ENCODE measurements around the gene FAM53A. TPM values are rescaled to one million over a fixed set of nuclear protein-coding genes. Genes with fewer than 3 reads are reported as not detected.

FAM53A gene
- total and polyA plus RNA-seq, 8 donors, result 0.73 to 2.8 (median 1.8) TPM; not detected in 4

DNA sequence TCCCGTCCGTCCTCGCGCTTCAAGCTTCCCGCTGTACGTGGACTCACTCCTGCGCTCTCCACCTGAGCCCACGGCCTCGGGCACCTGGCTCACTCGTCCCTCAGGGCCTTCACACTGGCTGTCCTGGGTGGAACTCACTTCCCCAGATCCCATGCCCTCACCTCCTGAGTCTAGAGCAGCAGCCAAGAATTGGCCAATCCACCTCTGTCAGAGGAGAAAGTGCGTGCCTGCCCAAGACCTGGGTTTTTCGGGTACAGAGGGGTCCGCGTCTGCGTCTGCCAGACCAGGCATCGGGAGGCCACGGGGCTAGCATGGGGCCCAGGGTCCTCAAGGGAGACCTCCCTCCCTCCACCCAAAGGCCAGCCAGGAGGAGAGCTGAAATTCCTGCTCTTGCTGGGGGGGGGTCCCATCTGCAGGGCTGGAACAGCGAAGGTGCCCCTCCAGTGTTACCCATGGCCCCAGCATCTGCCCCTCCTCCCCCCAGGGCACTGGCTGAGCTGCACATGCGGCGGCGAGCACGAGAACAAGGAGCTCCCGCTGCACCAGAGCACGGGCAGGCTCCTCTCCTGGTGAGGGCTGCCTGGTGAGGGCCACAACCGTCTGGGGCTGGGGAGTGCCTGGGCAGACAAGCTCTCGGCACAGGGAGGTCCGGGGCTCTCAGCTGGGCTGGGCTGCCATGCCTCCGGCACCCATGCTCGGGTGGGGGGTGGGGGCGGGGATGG lies 47.5 kb downstream of the FAM53A start:
- no peaks in the 10 kb centered on the region for H3K4me1 ChIP-seq
- no peak overlapping the region for H3K4me3 ChIP-seq
- TF ChIP-seq, protein P1, sequence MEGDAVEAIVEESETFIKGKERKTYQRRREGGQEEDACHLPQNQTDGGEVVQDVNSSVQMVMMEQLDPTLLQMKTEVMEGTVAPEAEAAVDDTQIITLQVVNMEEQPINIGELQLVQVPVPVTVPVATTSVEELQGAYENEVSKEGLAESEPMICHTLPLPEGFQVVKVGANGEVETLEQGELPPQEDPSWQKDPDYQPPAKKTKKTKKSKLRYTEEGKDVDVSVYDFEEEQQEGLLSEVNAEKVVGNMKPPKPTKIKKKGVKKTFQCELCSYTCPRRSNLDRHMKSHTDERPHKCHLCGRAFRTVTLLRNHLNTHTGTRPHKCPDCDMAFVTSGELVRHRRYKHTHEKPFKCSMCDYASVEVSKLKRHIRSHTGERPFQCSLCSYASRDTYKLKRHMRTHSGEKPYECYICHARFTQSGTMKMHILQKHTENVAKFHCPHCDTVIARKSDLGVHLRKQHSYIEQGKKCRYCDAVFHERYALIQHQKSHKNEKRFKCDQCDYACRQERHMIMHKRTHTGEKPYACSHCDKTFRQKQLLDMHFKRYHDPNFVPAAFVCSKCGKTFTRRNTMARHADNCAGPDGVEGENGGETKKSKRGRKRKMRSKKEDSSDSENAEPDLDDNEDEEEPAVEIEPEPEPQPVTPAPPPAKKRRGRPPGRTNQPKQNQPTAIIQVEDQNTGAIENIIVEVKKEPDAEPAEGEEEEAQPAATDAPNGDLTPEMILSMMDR (IDR thresholded peaks at IDR 0.05), result no peak
- TF ChIP-seq EP300 (IDR thresholded peaks at IDR 0.05) (no peak), POLR2A (IDR thresholded peaks at IDR 0.05) (no peak), POLR2AphosphoS5 (IDR thresholded peaks at IDR 0.05) (no peak)
- peaks cover 0 to 10% (median 0%) of the 10 kb centered on the region in 3 donors for H3K27me3 ChIP-seq
- DNase-seq, result no peak
- no peaks in the 10 kb centered on the region for H3K36me3 ChIP-seq
- H3K27ac ChIP-seq, result no peak overlapping the region
- intact Hi-C loops (cut with DNase I; ENCODE audit: low total_unique reads), result loop anchor here (10.0 kb wide), 1 partner anchor 282 kb away; no protein-coding TSS in a partner anchor
- H3K9me3 ChIP-seq, result peaks cover 0 to 10% (median 7%) of the 10 kb centered on the region in 4 donors
- WGBS, 5 donors, result 89 to 94% (median 89%) methylated on average over 25 to 30 of the region's 30 CpGs

DNA sequence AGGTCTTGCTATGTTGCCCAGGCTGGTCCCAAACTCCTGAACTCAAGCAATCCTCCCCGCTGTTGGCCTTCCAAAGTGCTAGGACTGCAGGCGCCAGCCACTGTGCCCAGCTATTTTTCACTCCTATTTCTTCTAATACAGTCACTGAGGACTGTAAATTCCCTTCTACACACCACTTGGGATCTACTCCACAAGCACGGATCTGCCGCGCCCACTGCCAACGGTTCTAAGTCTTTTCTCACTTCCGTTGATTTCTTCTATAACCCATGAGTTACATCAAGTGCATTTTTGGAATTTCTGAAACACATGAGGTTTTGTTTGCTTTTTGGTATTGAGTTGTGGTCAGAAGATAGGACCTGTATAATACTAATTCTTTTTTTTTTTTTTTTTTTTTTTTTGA lies 48.6 kb downstream of the FAM53A start:
- H3K4me1 ChIP-seq, result no peaks in the 10 kb centered on the region
- no peak overlapping the region for H3K4me3 ChIP-seq
- peaks cover 0 to 10% (median 0%) of the 10 kb centered on the region in 3 donors for H3K27me3 ChIP-seq
- DNase-seq, result no peak
- TF ChIP-seq, protein P1 (IDR thresholded peaks at IDR 0.05), result no peak
- no peak for TF ChIP-seq EP300 (IDR thresholded peaks at IDR 0.05)
- no peak for TF ChIP-seq POLR2AphosphoS5 (IDR thresholded peaks at IDR 0.05)
- no peak for TF ChIP-seq POLR2A (IDR thresholded peaks at IDR 0.05)
- no peak overlapping the region for H3K27ac ChIP-seq
- peaks cover 0 to 10% (median 7%) of the 10 kb centered on the region in 4 donors for H3K9me3 ChIP-seq
- no peaks in the 10 kb centered on the region for H3K36me3 ChIP-seq
- intact Hi-C loops (cut with DNase I; ENCODE audit: low total_unique reads), result loop anchor here (10.0 kb wide), 1 partner anchor 281 kb away; no protein-coding TSS in a partner anchor
- 83 to 92% (median 92%) methylated on average over 7 of the region's 7 CpGs for WGBS, 5 donors

DNA sequence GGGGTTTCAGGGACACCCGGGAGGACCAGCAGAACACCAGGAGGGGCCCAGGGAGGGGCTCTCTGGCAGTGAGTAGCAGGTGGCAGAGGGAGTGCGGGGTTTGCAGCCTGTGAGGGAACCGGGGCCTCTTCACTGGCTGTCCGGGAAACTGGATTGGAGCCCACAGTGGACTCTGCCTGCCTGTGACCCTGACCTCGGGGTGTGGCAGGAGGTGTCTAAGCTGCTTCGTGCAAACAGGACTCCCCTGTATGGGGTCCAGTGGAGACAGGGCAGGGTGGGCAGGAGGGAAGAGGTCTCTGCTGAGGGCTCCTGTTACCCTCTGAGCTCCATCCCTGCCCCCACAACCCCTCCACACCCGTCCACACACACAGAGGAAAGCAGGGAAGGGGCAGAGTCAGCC lies 50.1 kb downstream of the FAM53A start:
- Histone ChIP-seq H3K9me3 (peaks cover 0 to 10% (median 7%) of the 10 kb centered on the region in 4 donors), H3K36me3 (no peaks in the 10 kb centered on the region), H3K4me3 (no peak overlapping the region), H3K4me1 (peaks cover 0 to 5% (median 0%) of the 10 kb centered on the region in 4 donors), H3K27ac (no peak overlapping the region), H3K27me3 (peaks cover 0 to 10% (median 0%) of the 10 kb centered on the region in 3 donors)
- DNase-seq, result no peak
- TF ChIP-seq POLR2A (IDR thresholded peaks at IDR 0.05) (no peak), EP300 (IDR thresholded peaks at IDR 0.05) (no peak), POLR2AphosphoS5 (IDR thresholded peaks at IDR 0.05) (no peak)
- TF ChIP-seq, protein P1 (IDR thresholded peaks at IDR 0.05), result no peak
- intact Hi-C loops (cut with DNase I; ENCODE audit: low total_unique reads), result loop anchor here (10.0 kb wide), 1 partner anchor 279 kb away; no protein-coding TSS in a partner anchor
- WGBS, 5 donors, result 36 to 47% (median 38%) methylated on average over 5 to 7 of the region's 7 CpGs

DNA sequence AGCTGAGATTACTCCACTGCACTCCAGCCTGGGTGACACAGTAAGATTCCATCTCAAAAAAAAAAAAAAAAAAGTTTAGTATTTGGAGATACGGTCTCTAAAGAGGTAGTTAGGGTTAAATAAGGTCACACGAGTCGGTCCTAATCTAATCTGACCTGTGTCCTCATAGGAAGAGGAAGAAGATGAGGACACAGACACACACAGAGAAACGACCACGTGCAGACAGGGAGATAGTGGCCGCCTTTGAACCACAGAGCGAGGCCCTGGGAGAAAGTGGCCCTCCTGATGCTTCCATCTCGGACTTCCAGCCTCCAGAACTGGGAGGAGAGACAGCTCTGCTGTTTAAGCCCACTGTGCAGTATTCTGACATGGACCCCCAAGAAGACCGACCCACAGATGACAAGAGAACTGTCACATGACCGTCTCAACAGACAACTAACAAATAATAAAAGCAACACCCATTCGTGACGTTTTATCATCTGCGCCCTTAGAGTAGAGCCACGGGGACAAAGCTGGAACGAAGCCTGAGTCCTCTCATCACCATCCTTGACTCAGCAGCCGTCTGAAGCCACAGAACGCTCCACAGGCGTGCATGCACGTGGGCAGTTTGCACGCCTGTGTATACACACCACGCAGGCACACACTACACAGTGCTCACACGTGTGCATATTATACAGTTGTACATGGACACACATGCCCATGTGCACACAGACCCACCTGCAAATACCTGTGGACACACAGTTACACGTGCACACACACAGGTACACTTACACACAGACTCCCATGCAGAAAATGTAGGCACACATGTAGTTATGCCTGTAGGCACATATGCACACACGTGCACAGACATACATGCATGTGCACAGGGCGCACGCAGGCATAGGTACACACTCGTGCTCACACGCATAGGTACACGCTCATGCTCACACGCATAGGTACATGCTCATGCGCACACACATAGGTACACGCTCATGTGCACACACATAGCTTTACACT lies 51.7 kb downstream of the FAM53A start:
- Histone ChIP-seq H3K27me3 (peaks cover 0 to 6% (median 0%) of the 10 kb centered on the region in 3 donors), H3K4me1 (peaks cover 0 to 6% (median 0%) of the 10 kb centered on the region in 4 donors), H3K9me3 (peaks cover 0 to 10% (median 7%) of the 10 kb centered on the region in 4 donors), H3K27ac (no peak overlapping the region), H3K4me3 (no peak overlapping the region), H3K36me3 (no peaks in the 10 kb centered on the region)
- intact Hi-C loops (cut with DNase I; ENCODE audit: low total_unique reads), result loop anchor here (10.0 kb wide), 1 partner anchor 278 kb away; no protein-coding TSS in a partner anchor
- WGBS, 5 donors, result 71 to 79% (median 78%) methylated on average over 30 to 32 of the region's 32 CpGs
- DNase-seq, result no peak
- TF ChIP-seq POLR2AphosphoS5 (IDR thresholded peaks at IDR 0.05) (no peak), EP300 (IDR thresholded peaks at IDR 0.05) (no peak), POLR2A (IDR thresholded peaks at IDR 0.05) (no peak)
- TF ChIP-seq, protein P1 (IDR thresholded peaks at IDR 0.05), result no peak
